Activated B cell treated with CpG ODN at 0.5 μM for 24 hours (primary cell): Measurements from ENCODE around the gene CAPZA2. TPM values are rescaled to one million over a fixed set of nuclear protein-coding genes. Genes with fewer than 3 reads are reported as not detected.

ENCODE experiments used
- ATAC-seq: fragments of 200-7000 bp; cut with Tn5 transposase; one replicate; pipeline ENCODE4 v1.10.0; 2021; ENCODE audit warnings: low read depth, mild to moderate bottlenecking, moderate library complexity
- CTCF ChIA-PET: fragments of 350-600 bp; sonication (Branson Sonifier 250); formaldehyde crosslinking; loops from one replicate; lab custom pipeline; 2021; ENCODE audit warnings: antibody characterized with exemption; lab: Charles Lee
- POLR2A ChIA-PET: fragments of 350-600 bp; sonication (Branson Sonifier 250); formaldehyde crosslinking; loops from one replicate; lab custom pipeline; 2021; ENCODE audit warnings: antibody characterized with exemption; lab: Charles Lee
- DNase-seq: peaks from one replicate; pipeline ENCODE4 v3.0.0; 2022
- H3K27ac Mint-ChIP-seq: one replicate; pipeline ENCODE4 v1.8.0; 2020; ENCODE audit warnings: mixed read lengths
- H3K27me3 Mint-ChIP-seq: one replicate; pipeline ENCODE4 v1.8.0; 2021; ENCODE audit warnings: mixed read lengths
- H3K36me3 Mint-ChIP-seq: one replicate; pipeline ENCODE4 v1.8.0; 2021; ENCODE audit warnings: low read depth, mixed read lengths
- H3K4me1 Mint-ChIP-seq: one replicate; pipeline ENCODE4 v1.8.0; 2021; ENCODE audit warnings: mixed read lengths
- H3K4me3 Mint-ChIP-seq: one replicate; pipeline ENCODE4 v1.8.0; 2020; ENCODE audit warnings: mild to moderate bottlenecking, mixed read lengths
- H3K9me3 Mint-ChIP-seq: one replicate; pipeline ENCODE4 v1.8.0; 2020; ENCODE audit warnings: mixed read lengths
- intact Hi-C: fragments of 100-400 bp; cut with micrococcal nuclease; formaldehyde crosslinking; loops from one replicate; pipeline ENCODE4 v1.15.1; 2024
- total RNA-seq: library from RNA; stranded (reverse); gene quantifications from 2 replicates; pipeline ENCODE4 v1.2.3, GENCODE V29; 2022
- TF ChIP-seq, protein P1 (sequence below): fragments of 200-600 bp; IDR thresholded peaks from one replicate; pipeline ENCODE4 v1.8.0; 2022; ENCODE audit warnings: antibody characterized with exemption, mild to moderate bottlenecking

Gene CAPZA2
- total RNA-seq, 1 donor from 2014 or later, result 110 TPM

DNA sequence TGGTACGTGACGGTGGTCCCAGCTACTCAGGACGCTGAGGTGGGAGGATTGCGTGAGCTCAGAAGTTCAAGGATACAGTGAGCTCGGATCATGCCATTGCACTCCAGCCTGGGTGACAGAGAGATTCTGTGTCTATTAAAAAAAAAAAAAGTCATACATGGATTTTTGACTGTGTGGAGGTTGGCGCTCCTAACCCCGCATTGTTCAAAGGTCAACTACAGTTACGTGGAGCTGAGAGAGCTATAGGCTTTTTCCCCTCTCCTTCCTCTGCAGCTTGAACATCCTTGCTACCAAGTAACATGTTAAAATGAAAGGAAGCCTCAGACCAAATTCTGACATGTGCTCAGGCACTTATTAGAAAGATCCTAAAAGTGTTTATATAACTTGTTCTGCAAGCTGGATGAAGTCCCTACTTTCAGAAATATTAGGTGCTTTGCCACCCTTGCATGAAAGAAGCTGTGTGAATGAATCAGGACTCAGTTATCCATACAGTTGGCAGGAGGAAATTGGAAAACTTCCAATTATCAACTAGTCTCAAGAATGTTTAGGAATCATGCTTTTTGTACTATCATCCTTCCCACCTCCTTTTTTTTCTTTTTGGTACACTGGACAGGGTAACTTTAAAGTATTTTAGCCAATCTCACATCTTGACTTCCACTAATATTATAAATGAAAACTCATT, 78.4 kb downstream of the CAPZA2 start:
- no peaks in the 10 kb centered on the region for H3K4me1 Mint-ChIP-seq
- ChIA-PET POLR2A (no interaction called here), CTCF (no interaction called here)
- TF ChIP-seq, protein P1, sequence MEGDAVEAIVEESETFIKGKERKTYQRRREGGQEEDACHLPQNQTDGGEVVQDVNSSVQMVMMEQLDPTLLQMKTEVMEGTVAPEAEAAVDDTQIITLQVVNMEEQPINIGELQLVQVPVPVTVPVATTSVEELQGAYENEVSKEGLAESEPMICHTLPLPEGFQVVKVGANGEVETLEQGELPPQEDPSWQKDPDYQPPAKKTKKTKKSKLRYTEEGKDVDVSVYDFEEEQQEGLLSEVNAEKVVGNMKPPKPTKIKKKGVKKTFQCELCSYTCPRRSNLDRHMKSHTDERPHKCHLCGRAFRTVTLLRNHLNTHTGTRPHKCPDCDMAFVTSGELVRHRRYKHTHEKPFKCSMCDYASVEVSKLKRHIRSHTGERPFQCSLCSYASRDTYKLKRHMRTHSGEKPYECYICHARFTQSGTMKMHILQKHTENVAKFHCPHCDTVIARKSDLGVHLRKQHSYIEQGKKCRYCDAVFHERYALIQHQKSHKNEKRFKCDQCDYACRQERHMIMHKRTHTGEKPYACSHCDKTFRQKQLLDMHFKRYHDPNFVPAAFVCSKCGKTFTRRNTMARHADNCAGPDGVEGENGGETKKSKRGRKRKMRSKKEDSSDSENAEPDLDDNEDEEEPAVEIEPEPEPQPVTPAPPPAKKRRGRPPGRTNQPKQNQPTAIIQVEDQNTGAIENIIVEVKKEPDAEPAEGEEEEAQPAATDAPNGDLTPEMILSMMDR, result no peak
- no peaks in the 10 kb centered on the region for H3K9me3 Mint-ChIP-seq
- H3K27ac Mint-ChIP-seq, result no peak overlapping the region
- H3K27me3 Mint-ChIP-seq, result peaks cover 16% of the 10 kb centered on the region
- ATAC-seq (no peak), DNase-seq (no peak)
- H3K36me3 Mint-ChIP-seq, result no peaks in the 10 kb centered on the region
- intact Hi-C loops, result no loop called here
- no peak overlapping the region for H3K4me3 Mint-ChIP-seq

DNA sequence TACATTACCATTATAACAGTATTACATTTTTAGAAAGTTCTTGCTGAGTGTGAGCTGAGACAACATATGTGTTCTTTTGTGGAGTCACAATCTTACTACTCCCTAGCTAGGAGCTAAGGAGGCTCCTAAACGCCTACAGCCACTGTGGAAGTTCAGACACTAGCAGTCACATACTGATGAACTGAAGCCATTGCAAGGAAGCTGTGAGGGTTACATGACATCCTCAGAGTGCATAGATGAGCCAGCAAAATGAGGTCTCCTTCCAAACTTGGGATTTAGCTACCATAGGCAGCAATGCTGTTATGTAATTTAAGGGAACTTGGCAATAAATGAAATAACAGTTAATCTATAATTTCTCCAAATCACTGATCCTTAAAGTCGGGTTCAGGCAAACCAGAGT, 80.1 kb downstream of the CAPZA2 start:
- ATAC-seq (no peak), DNase-seq (no peak)
- ChIA-PET POLR2A (no interaction called here), CTCF (interaction anchor here (1.0 to 1.5 kb wide), 3 partner anchors 12 to 185 kb away, joined by 3 to 4 read pairs (median 4); no protein-coding TSS in a partner anchor)
- intact Hi-C loops, result no loop called here
- no peak overlapping the region for H3K27ac Mint-ChIP-seq
- H3K4me1 Mint-ChIP-seq, result no peaks in the 10 kb centered on the region
- H3K9me3 Mint-ChIP-seq, result no peaks in the 10 kb centered on the region
- H3K4me3 Mint-ChIP-seq, result no peak overlapping the region
- TF ChIP-seq, protein P1, result no peak
- peaks cover 7% of the 10 kb centered on the region for H3K27me3 Mint-ChIP-seq
- H3K36me3 Mint-ChIP-seq, result no peaks in the 10 kb centered on the region

DNA sequence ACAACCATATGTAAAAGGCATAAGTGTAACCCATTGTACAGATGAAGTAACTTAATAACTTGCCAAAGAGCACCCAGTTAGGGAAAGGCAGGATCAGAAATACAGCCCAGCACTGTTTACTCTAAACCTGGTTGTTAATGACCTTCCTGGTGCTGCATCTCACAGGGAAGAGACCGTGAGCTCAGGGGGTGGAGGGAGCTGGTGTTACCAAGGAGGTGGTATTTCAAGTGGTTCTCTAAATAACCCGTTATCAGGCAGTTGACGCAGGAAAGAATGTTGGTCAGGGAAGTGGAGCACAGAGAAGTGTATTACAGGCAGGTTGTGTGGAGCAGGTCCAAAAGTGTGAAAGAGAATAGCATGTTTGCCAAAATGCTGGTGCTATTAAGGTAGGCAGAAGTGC, 86.5 kb downstream of the CAPZA2 start:
- H3K4me3 Mint-ChIP-seq, result no peak overlapping the region
- ChIA-PET CTCF (no interaction called here), POLR2A (no interaction called here)
- no peaks in the 10 kb centered on the region for H3K36me3 Mint-ChIP-seq
- intact Hi-C loops, result no loop called here
- no peaks in the 10 kb centered on the region for H3K9me3 Mint-ChIP-seq
- no peaks in the 10 kb centered on the region for H3K27me3 Mint-ChIP-seq
- peaks cover 4% of the 10 kb centered on the region for H3K4me1 Mint-ChIP-seq
- no peak for DNase-seq
- TF ChIP-seq, protein P1, result no peak
- H3K27ac Mint-ChIP-seq, result no peak overlapping the region
- no peak for ATAC-seq

DNA sequence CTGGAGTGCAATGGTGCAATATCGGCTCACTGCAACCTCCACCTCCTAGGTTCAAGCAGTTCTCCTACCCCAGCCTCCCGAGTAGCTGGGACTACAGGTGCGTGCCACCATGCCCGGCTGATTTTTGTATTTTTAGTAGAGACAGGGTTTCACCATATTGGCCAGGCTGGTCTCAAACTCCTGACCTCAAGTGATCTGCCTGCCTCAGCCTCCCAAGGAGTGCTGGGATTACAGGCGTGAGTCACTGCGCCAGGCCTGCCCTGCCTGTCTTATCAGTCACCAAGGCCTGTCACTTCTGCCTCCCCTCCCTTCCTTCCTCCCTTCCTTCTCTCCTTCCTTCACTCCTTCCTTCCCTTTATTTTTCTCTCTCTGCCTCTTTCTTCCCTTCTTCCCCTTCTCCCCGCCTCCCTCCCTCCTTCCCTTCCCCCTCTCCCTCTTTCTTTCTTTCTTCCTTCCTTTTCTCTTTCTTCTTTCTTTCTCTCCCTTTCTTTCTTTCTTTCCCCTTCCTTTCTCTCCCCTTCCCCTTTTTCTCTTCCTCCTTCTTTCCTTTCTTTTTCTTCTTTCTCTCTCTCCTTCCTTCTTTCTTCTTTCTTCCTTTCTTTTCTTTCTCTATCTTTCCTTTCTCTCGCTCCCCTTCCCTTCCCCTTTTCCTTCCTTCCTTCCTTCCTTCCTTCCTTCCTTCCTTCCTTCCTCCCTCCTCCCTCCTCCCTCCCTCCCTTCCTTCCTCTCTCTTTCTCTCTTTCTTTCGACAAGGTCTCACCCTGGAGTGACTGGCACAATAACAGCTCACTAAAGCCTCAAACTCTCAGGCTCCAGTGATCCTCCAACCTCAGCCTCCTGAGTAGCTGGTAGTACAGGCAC, 87.8 kb downstream of the CAPZA2 start:
- Mint-ChIP-seq H3K27ac (no peak overlapping the region), H3K36me3 (peaks cover 1% of the 10 kb centered on the region), H3K9me3 (no peaks in the 10 kb centered on the region), H3K4me1 (peaks cover 14% of the 10 kb centered on the region), H3K4me3 (no peak overlapping the region), H3K27me3 (no peaks in the 10 kb centered on the region)
- TF ChIP-seq, protein P1, result no peak
- ATAC-seq (no peak), DNase-seq (no peak)
- ChIA-PET CTCF (no interaction called here), POLR2A (interaction anchor here (0.6 kb wide), 1 partner anchor 46 kb away, joined by 6 read pairs; no protein-coding TSS in a partner anchor)
- intact Hi-C loops, result loop anchor here (5.0 kb wide), 1 partner anchor 1232 kb away; the partner anchor contains the start of gene LSM8

DNA sequence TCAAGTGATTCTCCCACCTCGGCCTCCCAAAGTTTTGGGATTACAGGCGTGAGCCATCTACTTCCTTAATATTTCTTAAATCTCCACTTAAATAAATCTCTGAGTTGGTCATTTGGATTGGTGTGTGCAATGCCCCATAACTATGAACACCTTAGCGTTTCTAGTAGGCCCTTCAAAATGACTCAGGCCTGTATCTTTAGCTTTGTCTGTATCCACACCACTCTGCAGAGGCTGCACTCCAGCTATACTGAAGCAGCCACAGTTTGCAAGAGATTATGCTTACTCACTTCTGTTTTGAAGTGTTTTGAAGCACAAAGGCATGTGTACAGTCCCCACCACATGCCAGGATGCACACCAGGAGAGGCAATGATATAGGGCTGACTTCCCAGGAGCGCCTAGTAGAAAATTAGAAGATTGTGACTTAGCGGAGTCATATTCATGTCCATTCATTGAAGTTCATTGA, 88.5 kb downstream of the CAPZA2 start:
- H3K9me3 Mint-ChIP-seq, result no peaks in the 10 kb centered on the region
- peaks cover 22% of the 10 kb centered on the region for H3K4me1 Mint-ChIP-seq
- no peaks in the 10 kb centered on the region for H3K27me3 Mint-ChIP-seq
- no peak for ATAC-seq
- POLR2A ChIA-PET, result interaction anchor here (0.6 kb wide), 1 partner anchor 46 kb away, joined by 6 read pairs; no protein-coding TSS in a partner anchor
- CTCF ChIA-PET, result no interaction called here
- peaks cover 1% of the 10 kb centered on the region for H3K36me3 Mint-ChIP-seq
- intact Hi-C loops, result loop anchor here (5.0 kb wide), 1 partner anchor 1231 kb away; the partner anchor contains the start of gene LSM8
- no peak overlapping the region for H3K4me3 Mint-ChIP-seq
- no peak overlapping the region for H3K27ac Mint-ChIP-seq
- TF ChIP-seq, protein P1, result no peak
- DNase-seq, result no peak
